Endothelial cell of umbilical vein (primary cell): Measurements from ENCODE around the gene GIMAP2. TPM values are rescaled to one million over a fixed set of nuclear protein-coding genes. Genes with fewer than 3 reads are reported as not detected.
A peak's percentile ranks its signal among the peaks of the same experiment; 100 is the strongest.

Experiments
- BruUV-seq: library from RNA; stranded (reverse); fragments of 400-500 nt; replicated peaks from 2 replicates; lab custom pipeline; 2021; lab: Mats Ljungman, UMichigan
- CTCF ChIA-PET: fragments of 300-600, 350-600 bp; sonication (Branson Sonifier 250); formaldehyde crosslinking; loops from one replicate; lab custom pipeline; 2021; ENCODE audit warnings: antibody characterized with exemption, inconsistent platforms; lab: Charles Lee
- POLR2A ChIA-PET: fragments of 300-600, 350-600 bp; sonication (Branson Sonifier 250); formaldehyde crosslinking; loops from one replicate; lab custom pipeline; 2021; ENCODE audit warnings: antibody characterized with exemption, inconsistent platforms; lab: Charles Lee
- DNase-seq: peaks from one replicate; pipeline ENCODE4 v3.0.0-alpha.2; 2011; ENCODE audit warnings: low read depth, low spot score
- FAIRE-seq: peaks from 2 replicates; lab custom pipeline; 2011; peaks lifted over from hg19 to GRCh38; lab: Jason Lieb, UNC
- H2AFZ ChIP-seq: 2 replicates; pipeline ENCODE4 v1.6.0; 2012; ENCODE audit warnings: low read depth, low read length, control low read depth, inconsistent platforms
- H3K27ac ChIP-seq: 2 replicates; pipeline ENCODE4 v1.5.1; 2011; ENCODE audit warnings: low read depth, mild to moderate bottlenecking, control low read depth, low read length, moderate library complexity; ENCODE audit not compliant: insufficient read depth
- H3K27me3 ChIP-seq, 2 experiments: 2 replicates each; pipeline versions ENCODE4 v1.6.0 to v1.6.1; 2011; ENCODE audit warnings: low read length in 2 of 2, mixed read lengths in 1 of 2; ENCODE audit not compliant: control insufficient read depth in 2 of 2, insufficient read depth in 2 of 2
- H3K36me3 ChIP-seq, 2 experiments: 2 replicates in 1 of 2; 3 replicates in 1 of 2; pipeline ENCODE4 v1.5.1; 2011; ENCODE audit warnings: low read length in 2 of 2, mild to moderate bottlenecking in 1 of 2, moderate library complexity in 1 of 2; ENCODE audit not compliant: control insufficient read depth in 2 of 2, insufficient read depth in 2 of 2; ENCODE audit errors: extremely low read depth in 1 of 2
- H3K4me1 ChIP-seq: 3 replicates; pipeline ENCODE4 v1.5.1; 2011; ENCODE audit warnings: mild to moderate bottlenecking, low read length; ENCODE audit not compliant: control insufficient read depth, insufficient read depth; ENCODE audit errors: extremely low read depth
- H3K4me2 ChIP-seq: 2 replicates; pipeline ENCODE4 v1.6.1; 2011; ENCODE audit warnings: low read length, control low read depth, mixed read lengths; ENCODE audit not compliant: insufficient read depth
- H3K4me3 ChIP-seq, 3 experiments: fragments of 200-600 bp in 1 of 3; sonication (generic), shearing (Covaris generic) in 1 of 3; replicated peaks in 1 of 3; 2 replicates each; pipeline ENCODE4 v1.5.1; 2011 to 2016; ENCODE audit warnings: control low read depth in 3 of 3, low read length in 3 of 3, mild to moderate bottlenecking in 2 of 3, inconsistent platforms in 1 of 3, low read depth in 1 of 3, moderate library complexity in 1 of 3; ENCODE audit not compliant: insufficient read depth in 1 of 3
- H3K79me2 ChIP-seq: 2 replicates; pipeline ENCODE4 v1.6.0; 2012; ENCODE audit warnings: low read length, inconsistent platforms; ENCODE audit not compliant: control insufficient read depth, insufficient read depth
- H3K9ac ChIP-seq: replicated peaks from 2 replicates; pipeline ENCODE3; 2011; ENCODE audit warnings: low read length, control low read depth; ENCODE audit not compliant: insufficient read depth; ENCODE audit errors: extremely low read depth
- H3K9me1 ChIP-seq: replicated peaks from 3 replicates; pipeline ENCODE4 v1.6.0; 2011; ENCODE audit warnings: mild to moderate bottlenecking, low read length; ENCODE audit not compliant: control insufficient read depth, insufficient read depth; ENCODE audit errors: extremely low read depth
- H3K9me3 ChIP-seq: replicated peaks from 2 replicates; pipeline ENCODE4 v1.5.1; 2012; ENCODE audit warnings: low read length, inconsistent platforms; ENCODE audit not compliant: control insufficient read depth, insufficient read depth
- H4K20me1 ChIP-seq: replicated peaks from 2 replicates; pipeline ENCODE3; 2011; ENCODE audit warnings: mild to moderate bottlenecking, low read length; ENCODE audit not compliant: control insufficient read depth, insufficient read depth; ENCODE audit errors: extremely low read depth
- EZH2 ChIP-seq: IDR thresholded peaks from 2 replicates; pipeline ENCODE4 v1.6.1; 2012; ENCODE audit warnings: borderline replicate concordance, low read depth, mild to moderate bottlenecking, moderate library complexity, low read length, inconsistent platforms; ENCODE audit not compliant: severe bottlenecking
- FOS ChIP-seq: IDR thresholded peaks from 2 replicates; pipeline ENCODE4 v1.6.1; 2011; ENCODE audit warnings: mild to moderate bottlenecking, low read length, moderate library complexity, borderline replicate concordance; ENCODE audit not compliant: insufficient read depth
- GATA2 ChIP-seq: IDR thresholded peaks from 2 replicates; pipeline ENCODE4 v1.7.0; 2011; ENCODE audit warnings: low read depth, mild to moderate bottlenecking, moderate library complexity, mixed read lengths, low read length; ENCODE audit not compliant: insufficient read length, insufficient read depth
- JUN ChIP-seq: IDR thresholded peaks from 2 replicates; pipeline ENCODE4 v1.6.1; 2011; ENCODE audit warnings: borderline replicate concordance, low read depth; ENCODE audit not compliant: insufficient read length, insufficient read depth
- MAX ChIP-seq: IDR thresholded peaks from 2 replicates; pipeline ENCODE4 v1.6.1; 2011; ENCODE audit not compliant: insufficient read depth, insufficient read length
- MYC ChIP-seq: IDR thresholded peaks from one replicate; pipeline ENCODE4 v1.6.1; 2011; ENCODE audit warnings: mild to moderate bottlenecking, low read depth, low read length
- POLR2A ChIP-seq: IDR thresholded peaks from 2 replicates; pipeline ENCODE4 v1.6.1; 2012; ENCODE audit warnings: low read depth, mild to moderate bottlenecking, control low read depth, low read length
- POLR2AphosphoS5 ChIP-seq: IDR thresholded peaks from 2 replicates; pipeline ENCODE4 v1.6.1; 2012; ENCODE audit warnings: low read depth, mild to moderate bottlenecking, control low read depth, low read length, moderate library complexity; ENCODE audit not compliant: insufficient read depth
- dilution Hi-C: fragments of 300-500 bp; cut with MboI; formaldehyde crosslinking; loops from one replicate; pipeline ENCODE4 v1.15.0; 2019; ENCODE audit warnings: low sequenced_read_pairs; ENCODE audit not compliant: extremely low pct_ligation_motif_present
- intact Hi-C: fragments of 100-400 bp; cut with micrococcal nuclease; formaldehyde crosslinking; loops from one replicate; pipeline ENCODE4 v1.10.0; 2022
- polyA plus RNA-seq, 4 experiments: library from polyadenylated mRNA; depleted of rRNA in 3 of 4; stranded (reverse) in 3 of 4; unstranded in 1 of 4; fragments of >200 nt; gene quantifications; 2 replicates each; pipeline versions ENCODE4 v1.2.1 to v1.2.3, GENCODE V29; 2011 to 2012; ENCODE audit warnings: missing spikeins in 1 of 4
- total RNA-seq: library from RNA; stranded (reverse); gene quantifications from 2 replicates; pipeline ENCODE4 v1.2.3, GENCODE V29; 2021
- TF ChIP-seq, protein P1 (sequence below), 2 donors: IDR thresholded peaks; 1 replicate in 1 of 2; 2 replicates in 1 of 2; pipeline ENCODE4 v1.5.1; 2011; ENCODE audit warnings: low read length in 2 of 2, mild to moderate bottlenecking in 2 of 2, moderate library complexity in 2 of 2, control low read depth in 1 of 2, inconsistent platforms in 1 of 2, low read depth in 1 of 2; ENCODE audit not compliant: insufficient read depth in 1 of 2; ENCODE audit errors: extremely low read depth in 1 of 2

Gene GIMAP2
- total and polyA plus RNA-seq, 2 donors (not counting 3 experiments of a cell fraction or from before 2014, with no cell fraction given), result 21.3 to 27.9 TPM

GRCh38 chr7:150737265-150738055 is 52.0 kb downstream of the GIMAP2 start, which contains the start of gene GIMAP5:
Gene GIMAP5 (plus strand): TSS chr7:150737418. CDS start chr7:150740885, 3,467 bp downstream.
- peak within 1 kb of the TSS in 2 of 3 experiments; percentile 32 to 46 for H3K4me3 ChIP-seq
- BruUV-seq, result TSS peak; percentile 42
- FAIRE-seq (peak; percentile 52), DNase-seq (peak; percentile 48)
- peak within 1 kb of the TSS; percentile 83 for H2AFZ ChIP-seq
- H3K79me2 ChIP-seq, result no peaks in the 10 kb centered on the region
- ChIA-PET POLR2A (no interaction called here), CTCF (interaction anchor here (1.1 to 2.2 kb wide), 3 partner anchors 12 to 289 kb away, joined by 3 to 16 read pairs (median 5); no protein-coding TSS in a partner anchor)
- TF ChIP-seq GATA2, result no peak
- no peak for TF ChIP-seq JUN
- TF ChIP-seq EZH2, result no peak
- TF ChIP-seq POLR2AphosphoS5, result no peak
- TF ChIP-seq MAX, result no peak
- TF ChIP-seq, protein P1, sequence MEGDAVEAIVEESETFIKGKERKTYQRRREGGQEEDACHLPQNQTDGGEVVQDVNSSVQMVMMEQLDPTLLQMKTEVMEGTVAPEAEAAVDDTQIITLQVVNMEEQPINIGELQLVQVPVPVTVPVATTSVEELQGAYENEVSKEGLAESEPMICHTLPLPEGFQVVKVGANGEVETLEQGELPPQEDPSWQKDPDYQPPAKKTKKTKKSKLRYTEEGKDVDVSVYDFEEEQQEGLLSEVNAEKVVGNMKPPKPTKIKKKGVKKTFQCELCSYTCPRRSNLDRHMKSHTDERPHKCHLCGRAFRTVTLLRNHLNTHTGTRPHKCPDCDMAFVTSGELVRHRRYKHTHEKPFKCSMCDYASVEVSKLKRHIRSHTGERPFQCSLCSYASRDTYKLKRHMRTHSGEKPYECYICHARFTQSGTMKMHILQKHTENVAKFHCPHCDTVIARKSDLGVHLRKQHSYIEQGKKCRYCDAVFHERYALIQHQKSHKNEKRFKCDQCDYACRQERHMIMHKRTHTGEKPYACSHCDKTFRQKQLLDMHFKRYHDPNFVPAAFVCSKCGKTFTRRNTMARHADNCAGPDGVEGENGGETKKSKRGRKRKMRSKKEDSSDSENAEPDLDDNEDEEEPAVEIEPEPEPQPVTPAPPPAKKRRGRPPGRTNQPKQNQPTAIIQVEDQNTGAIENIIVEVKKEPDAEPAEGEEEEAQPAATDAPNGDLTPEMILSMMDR (IDR thresholded peaks at IDR 0.05; ENCODE audit: extremely low read depth in 1 of 2, insufficient read depth in 1 of 2, low read depth in 1 of 2, low read length in 2 of 2), result no peak
- TF ChIP-seq POLR2A, result no peak
- no peak for TF ChIP-seq MYC
- TF ChIP-seq FOS, result no peak
- H3K9me1 ChIP-seq, result no peaks in the 10 kb centered on the region
- H3K9ac ChIP-seq, result no peak within 1 kb of the TSS
- no peaks in the 10 kb centered on the region for H4K20me1 ChIP-seq
- H3K4me2 ChIP-seq, result peak within 1 kb of the TSS; percentile 50
- no peaks in the 10 kb centered on the region for H3K9me3 ChIP-seq
- H3K36me3 ChIP-seq, result peaks cover 0 to 8% of the 10 kb centered on the region in 2 experiments
- dilution Hi-C loops, result no loop called here
- intact Hi-C loops, result loop anchor here (1.0 to 5.0 kb wide), 4 partner anchors 105 to 289 kb away; partner anchors contain the start of gene GIMAP6
- H3K27ac ChIP-seq, result no peak within 1 kb of the TSS
- peaks cover 27% of the 10 kb centered on the region for H3K4me1 ChIP-seq
- H3K27me3 ChIP-seq, result no peaks in the 10 kb centered on the region
